Progenitor cell of endocrine pancreas (in vitro differentiated cells): ENCODE results near the gene USP3. TPM values are rescaled to one million over a fixed set of nuclear protein-coding genes. Genes with fewer than 3 reads are reported as not detected.
"Not testable (repeated sequence)": the region's sequence is repeated elsewhere in the genome, so short reads cannot be mapped to it uniquely, and the experiment has no call there.

Experiments used
- DNase-seq: peaks from one replicate; pipeline ENCODE4 v3.0.0; 2021; ENCODE audit warnings: low spot score; ENCODE audit not compliant: unreplicated experiment
- H3K27ac Mint-ChIP-seq: 2 replicates; pipeline ENCODE4 v1.8.0; 2021; ENCODE audit warnings: mild to moderate bottlenecking, moderate library complexity, mixed read lengths
- H3K27me3 Mint-ChIP-seq: 2 replicates; pipeline ENCODE4 v1.8.0; 2021; ENCODE audit warnings: mixed read lengths
- H3K36me3 Mint-ChIP-seq: 2 replicates; pipeline ENCODE4 v1.8.0; 2022; ENCODE audit warnings: mixed read lengths; ENCODE audit not compliant: insufficient read depth
- H3K4me1 Mint-ChIP-seq: 2 replicates; pipeline ENCODE4 v1.8.0; 2021; ENCODE audit warnings: low read depth, mixed read lengths
- H3K4me3 Mint-ChIP-seq: 2 replicates; pipeline ENCODE4 v1.8.0; 2021; ENCODE audit warnings: low read depth, mild to moderate bottlenecking, moderate library complexity, mixed read lengths
- H3K9me3 Mint-ChIP-seq: 2 replicates; pipeline ENCODE4 v1.8.0; 2021; ENCODE audit warnings: low read depth, mixed read lengths
- total RNA-seq: library from RNA; stranded (reverse); gene quantifications from 2 replicates; pipeline ENCODE4 v1.2.1, GENCODE V29; 2021
- TF ChIP-seq, protein P1 (sequence below): fragments of 200-600 bp; sonication (generic); IDR thresholded peaks from one replicate; pipeline ENCODE4 v1.5.0; 2021; ENCODE audit warnings: antibody characterized with exemption, mild to moderate bottlenecking; ENCODE audit not compliant: unreplicated experiment

Gene USP3
- total RNA-seq, 1 donor from 2014 or later, result 77.0 TPM

DNA sequence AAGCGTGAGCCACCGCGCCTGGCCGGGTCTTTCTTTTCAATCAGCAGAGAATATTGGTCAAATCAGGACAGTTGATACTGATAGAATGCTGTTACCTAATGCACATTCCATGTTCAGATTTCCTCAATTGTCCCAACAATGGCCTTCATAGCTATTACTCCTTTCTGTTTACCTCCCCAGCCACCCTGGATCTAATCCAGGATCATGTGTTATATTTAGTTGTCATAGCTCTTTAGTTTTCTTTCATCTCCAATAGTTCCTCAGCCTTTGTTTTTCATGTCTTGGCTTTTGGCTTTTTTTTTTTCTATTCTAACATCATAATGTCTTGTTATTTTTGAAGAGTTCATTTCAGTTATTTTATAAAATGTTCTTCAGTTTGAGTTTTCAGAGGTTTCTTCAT is 14.6 kb downstream of the USP3 start:
- DNase-seq, result no peak
- Mint-ChIP-seq H3K9me3 (no peaks in the 10 kb centered on the region), H3K4me1 (peaks cover 30% of the 10 kb centered on the region)

DNA sequence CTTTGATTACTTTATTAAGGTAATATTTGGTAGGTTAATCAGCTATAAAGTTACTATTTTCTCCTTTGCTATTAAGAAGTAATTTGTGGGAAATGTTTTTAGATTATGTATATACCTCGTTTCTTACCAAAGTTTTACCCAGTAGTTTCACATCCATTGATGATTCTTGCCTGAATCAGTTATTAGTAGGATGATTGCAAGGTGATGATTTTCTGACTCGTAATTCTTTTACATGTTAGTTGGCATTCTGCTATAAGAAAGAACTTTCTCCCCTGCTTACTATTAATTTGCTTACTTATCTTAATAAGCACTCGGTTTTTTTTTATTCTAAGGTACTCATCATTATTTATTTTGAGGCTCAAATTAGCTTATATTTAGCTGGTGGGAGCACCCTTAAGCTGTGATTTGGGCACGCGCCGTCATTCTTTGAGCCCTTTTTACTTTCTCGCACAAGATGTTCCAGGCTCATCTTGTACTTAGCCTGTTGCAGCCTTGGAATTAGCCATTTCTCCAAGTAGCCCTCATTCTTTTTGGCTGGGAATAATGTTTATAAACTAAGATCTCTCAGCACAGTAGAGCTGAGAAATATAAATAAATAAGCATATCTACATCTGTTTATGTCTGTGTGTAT is 15.3 kb downstream of the USP3 start:
- TF ChIP-seq, protein P1, sequence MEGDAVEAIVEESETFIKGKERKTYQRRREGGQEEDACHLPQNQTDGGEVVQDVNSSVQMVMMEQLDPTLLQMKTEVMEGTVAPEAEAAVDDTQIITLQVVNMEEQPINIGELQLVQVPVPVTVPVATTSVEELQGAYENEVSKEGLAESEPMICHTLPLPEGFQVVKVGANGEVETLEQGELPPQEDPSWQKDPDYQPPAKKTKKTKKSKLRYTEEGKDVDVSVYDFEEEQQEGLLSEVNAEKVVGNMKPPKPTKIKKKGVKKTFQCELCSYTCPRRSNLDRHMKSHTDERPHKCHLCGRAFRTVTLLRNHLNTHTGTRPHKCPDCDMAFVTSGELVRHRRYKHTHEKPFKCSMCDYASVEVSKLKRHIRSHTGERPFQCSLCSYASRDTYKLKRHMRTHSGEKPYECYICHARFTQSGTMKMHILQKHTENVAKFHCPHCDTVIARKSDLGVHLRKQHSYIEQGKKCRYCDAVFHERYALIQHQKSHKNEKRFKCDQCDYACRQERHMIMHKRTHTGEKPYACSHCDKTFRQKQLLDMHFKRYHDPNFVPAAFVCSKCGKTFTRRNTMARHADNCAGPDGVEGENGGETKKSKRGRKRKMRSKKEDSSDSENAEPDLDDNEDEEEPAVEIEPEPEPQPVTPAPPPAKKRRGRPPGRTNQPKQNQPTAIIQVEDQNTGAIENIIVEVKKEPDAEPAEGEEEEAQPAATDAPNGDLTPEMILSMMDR, result no peak
- Mint-ChIP-seq H3K27ac (no peak overlapping the region), H3K4me1 (peaks cover 26% of the 10 kb centered on the region), H3K9me3 (no peaks in the 10 kb centered on the region), H3K27me3 (no peaks in the 10 kb centered on the region), H3K36me3 (no peaks in the 10 kb centered on the region), H3K4me3 (no peak overlapping the region)
- DNase-seq, result no peak

More for the DNA sequence above, 14.6 kb downstream of the USP3 start:
- H3K36me3 Mint-ChIP-seq, result no peaks in the 10 kb centered on the region
- H3K4me3 Mint-ChIP-seq, result no peak overlapping the region
- no peak overlapping the region for H3K27ac Mint-ChIP-seq
- no peaks in the 10 kb centered on the region for H3K27me3 Mint-ChIP-seq
- TF ChIP-seq, protein P1, result no peak

DNA sequence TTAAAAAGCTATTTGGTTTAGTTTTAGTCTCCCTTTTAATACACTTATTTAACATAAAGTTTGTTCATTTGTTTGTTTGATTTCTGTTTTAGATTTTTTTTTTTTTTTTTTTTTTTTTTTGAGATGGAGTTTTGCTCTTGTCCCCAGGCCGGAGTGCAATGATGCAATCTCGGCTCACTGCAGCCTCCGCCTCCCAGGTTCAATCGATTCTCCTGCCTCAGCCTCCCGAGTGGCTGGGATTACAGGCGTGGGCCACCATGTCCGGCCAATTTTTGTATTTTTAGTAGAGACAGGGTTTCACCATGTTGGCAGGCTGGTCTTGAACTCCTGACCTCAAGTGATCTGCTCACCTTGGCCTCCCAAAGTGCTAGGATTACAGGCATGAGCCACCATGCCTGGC is 16.1 kb downstream of the USP3 start:
- not testable (repeated sequence) for H3K27me3 Mint-ChIP-seq, DNase-seq, H3K27ac Mint-ChIP-seq, H3K9me3 Mint-ChIP-seq, H3K36me3 Mint-ChIP-seq, H3K4me3 Mint-ChIP-seq
- peaks cover 24% of the 10 kb centered on the region for H3K4me1 Mint-ChIP-seq

DNA sequence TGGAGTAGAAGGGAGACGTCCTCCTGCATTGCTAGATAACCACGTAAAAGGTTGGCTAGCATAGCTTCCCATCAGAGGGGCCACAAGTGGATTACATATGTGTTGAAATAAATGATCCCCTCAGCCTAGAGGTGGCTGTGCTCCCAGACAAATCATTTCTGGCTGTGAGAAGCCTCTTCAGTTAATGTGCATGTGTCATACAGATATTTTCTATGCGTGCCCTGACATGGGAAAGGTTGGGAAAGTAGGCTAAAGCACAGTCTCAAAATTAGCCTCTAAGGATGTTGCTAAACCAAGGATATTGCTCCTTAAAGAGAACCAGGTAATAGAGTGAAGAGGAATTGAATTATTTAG is 17.8 kb downstream of the USP3 start:
- no peak overlapping the region for H3K4me3 Mint-ChIP-seq
- no peaks in the 10 kb centered on the region for H3K9me3 Mint-ChIP-seq
- no peak overlapping the region for H3K27ac Mint-ChIP-seq
- H3K4me1 Mint-ChIP-seq, result peaks cover 17% of the 10 kb centered on the region
- no peaks in the 10 kb centered on the region for H3K36me3 Mint-ChIP-seq
- no peaks in the 10 kb centered on the region for H3K27me3 Mint-ChIP-seq
- no peak for DNase-seq
- TF ChIP-seq, protein P1, result no peak

DNA sequence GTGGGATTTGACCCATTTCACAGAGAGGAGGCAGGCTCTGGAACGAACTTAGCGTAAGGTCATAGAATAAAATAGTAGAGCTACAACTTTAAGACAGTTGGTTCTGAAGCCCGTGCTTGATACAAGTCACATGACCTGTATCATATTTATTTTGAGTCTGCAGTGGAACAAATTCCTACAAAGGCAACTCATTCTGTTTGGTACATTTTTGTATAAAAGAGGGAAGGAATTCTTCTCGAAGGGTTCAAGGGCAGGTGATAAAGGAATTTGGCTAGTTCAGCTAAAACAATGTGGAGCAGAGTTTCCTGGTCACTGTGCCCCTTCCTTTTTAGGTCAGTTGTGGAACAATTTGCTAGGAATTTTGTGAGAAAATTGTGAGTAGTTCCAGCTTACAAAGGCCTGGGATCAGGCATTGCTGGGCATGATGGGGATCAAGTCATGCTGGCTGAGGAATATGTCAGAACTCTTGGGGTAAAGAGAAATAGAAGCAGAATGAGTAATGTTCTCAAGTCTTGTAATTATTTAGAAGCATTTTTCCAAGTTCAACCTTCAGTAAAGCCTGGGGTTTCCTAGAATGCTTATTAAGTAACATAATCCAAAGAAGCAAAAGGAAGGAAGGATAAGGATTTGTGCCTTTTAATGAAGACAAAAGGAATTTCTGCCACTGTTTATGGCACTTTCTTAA is 19.1 kb downstream of the USP3 start:
- no peaks in the 10 kb centered on the region for H3K36me3 Mint-ChIP-seq
- H3K4me3 Mint-ChIP-seq, result no peak overlapping the region
- no peaks in the 10 kb centered on the region for H3K9me3 Mint-ChIP-seq
- H3K4me1 Mint-ChIP-seq, result peaks cover 11% of the 10 kb centered on the region
- TF ChIP-seq, protein P1, result no peak
- no peaks in the 10 kb centered on the region for H3K27me3 Mint-ChIP-seq
- H3K27ac Mint-ChIP-seq, result no peak overlapping the region
- DNase-seq, result no peak
